SK-N-SH treated with all-trans-retinoic acid at 6 μM for 48 hours (cell line): Measurements from ENCODE around the gene PIK3CB.

Source experiments
- BACH2 ChIP-seq: fragments of 250-450 bp; sonication (Bioruptor Pico); IDR thresholded peaks from 2 replicates; pipeline ENCODE4 v1.9.0; 2021; ENCODE audit warnings: mild to moderate bottlenecking, borderline replicate concordance
- CSDC2 ChIP-seq: fragments of 250-450 bp; sonication (Bioruptor Pico); IDR thresholded peaks from 2 replicates; pipeline ENCODE4 v1.5.0; 2020; ENCODE audit warnings: mild to moderate bottlenecking, moderate library complexity
- TF ChIP-seq, protein P1 (sequence below): fragments of 250-450 bp; sonication (Bioruptor Pico); IDR thresholded peaks from 2 replicates; pipeline ENCODE4 v1.5.1; 2020; ENCODE audit warnings: low read depth, mild to moderate bottlenecking, moderate library complexity

DNA sequence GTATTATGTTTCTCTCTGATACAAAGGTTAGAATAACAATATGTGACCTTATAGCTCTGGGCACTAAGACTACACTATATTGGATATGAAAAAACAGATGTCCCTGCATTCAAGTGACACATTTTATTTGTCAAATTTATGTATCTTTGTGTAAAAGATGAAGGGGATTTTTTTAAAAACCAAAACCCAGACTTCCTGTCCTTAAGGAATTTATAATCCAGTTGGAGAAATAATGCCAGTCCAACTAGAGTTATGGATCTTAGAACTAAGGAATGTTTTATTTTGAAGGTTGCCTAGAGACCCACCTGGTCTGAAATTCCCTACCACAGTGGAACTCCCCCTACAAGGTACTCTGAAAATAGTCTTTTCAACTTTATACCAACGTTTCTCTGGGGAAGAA, 33.3 kb upstream of the PIK3CB start:
- TF ChIP-seq, protein P1, sequence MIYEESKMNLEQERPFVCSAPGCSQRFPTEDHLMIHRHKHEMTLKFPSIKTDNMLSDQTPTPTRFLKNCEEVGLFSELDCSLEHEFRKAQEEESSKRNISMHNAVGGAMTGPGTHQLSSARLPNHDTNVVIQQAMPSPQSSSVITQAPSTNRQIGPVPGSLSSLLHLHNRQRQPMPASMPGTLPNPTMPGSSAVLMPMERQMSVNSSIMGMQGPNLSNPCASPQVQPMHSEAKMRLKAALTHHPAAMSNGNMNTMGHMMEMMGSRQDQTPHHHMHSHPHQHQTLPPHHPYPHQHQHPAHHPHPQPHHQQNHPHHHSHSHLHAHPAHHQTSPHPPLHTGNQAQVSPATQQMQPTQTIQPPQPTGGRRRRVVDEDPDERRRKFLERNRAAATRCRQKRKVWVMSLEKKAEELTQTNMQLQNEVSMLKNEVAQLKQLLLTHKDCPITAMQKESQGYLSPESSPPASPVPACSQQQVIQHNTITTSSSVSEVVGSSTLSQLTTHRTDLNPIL, result no peak
- TF ChIP-seq CSDC2 (CRISPR knock-in tag) (no peak), BACH2 (CRISPR knock-in tag) (no peak)
